ENCODE measurements around the gene MCTP1. TPM values are rescaled to one million over a fixed set of nuclear protein-coding genes. Genes with fewer than 3 reads are reported as not detected.

Gene MCTP1
- total and polyA plus RNA-seq, 2 of the 13 experiments (the other 11 are each of a cell fraction or from before 2014, with no cell fraction given), result 0.15 to 0.48 TPM

DNA sequence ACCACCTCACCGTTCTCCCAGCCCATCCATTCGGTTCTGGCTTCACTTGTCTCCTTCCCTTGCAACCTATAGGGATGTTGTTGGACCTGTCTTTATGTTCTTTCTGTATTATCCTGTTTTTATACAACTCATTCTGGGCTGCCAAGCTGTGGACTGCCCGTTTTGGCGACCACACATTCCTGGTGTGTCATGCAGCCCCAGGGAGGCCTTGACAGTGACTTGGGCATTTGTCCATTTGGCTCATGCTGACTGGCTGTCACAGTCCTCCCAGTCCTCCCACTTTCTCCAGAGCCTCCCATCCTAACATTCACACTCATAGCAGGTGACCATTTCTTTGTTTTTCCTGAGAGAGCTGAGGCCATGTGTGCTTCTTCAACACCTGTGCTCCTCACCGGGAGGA, 530.1 kb downstream of the MCTP1 start:
- no peaks in the 10 kb centered on the region for H3K9me3 ChIP-seq (ENCODE audit: low read length)
- in situ Hi-C loops (cut with HindIII; ENCODE audit: extremely low pct_ligation_motif_present, low pct_unique_long_range_greater_than_20kb) (no loop called here), intact Hi-C loops (cut with micrococcal nuclease; ENCODE audit: unreplicated experiment) (no loop called here)
- no peak overlapping the region for H3K4me3 ChIP-seq (replicated peaks in 1 of 3; ENCODE audit: insufficient read depth in 1 of 3, low read depth in 2 of 3, low read length in 3 of 3)
- no peaks in the 10 kb centered on the region for H3K36me3 ChIP-seq (replicated peaks in 1 of 2; ENCODE audit: control insufficient read depth in 1 of 2, insufficient read depth in 2 of 2, low read length in 2 of 2)
- no peak for ATAC-seq
- no peaks in the 10 kb centered on the region for H3K79me2 ChIP-seq (ENCODE audit: insufficient read depth, low read length)
- no peak overlapping the region for H3K9ac ChIP-seq (ENCODE audit: insufficient read depth, low read depth, low read length)
- no peak overlapping the region for H2AFZ ChIP-seq (ENCODE audit: low read length)
- H3K4me1 ChIP-seq (ENCODE audit: insufficient read depth, low read length), result no peaks in the 10 kb centered on the region
- FAIRE-seq, result no peak
- H3K27me3 ChIP-seq (ENCODE audit: control insufficient read depth in 1 of 2, insufficient read depth in 2 of 2, low read length in 2 of 2), result no peaks in the 10 kb centered on the region
- DNase-seq (ENCODE audit: low spot score), result no peak
- H4K20me1 ChIP-seq (ENCODE audit: insufficient read depth, low read length), result no peaks in the 10 kb centered on the region
- H3K27ac ChIP-seq (ENCODE audit: extremely low read length, insufficient read depth, low read length), result no peak overlapping the region
- 17% methylated on average over 5 of the region's 5 CpGs for WGBS (ENCODE audit: low lambda C conversion rate)
- BruUV-seq (replicated peaks), result no TSS peak
- ChIA-PET CTCF (ENCODE audit: low intra/inter-chr PET ratio, low total read pairs) (no interaction called here), POLR2A (no interaction called here)
- H3K4me2 ChIP-seq (ENCODE audit: low read depth, low read length), result no peak overlapping the region
- TF ChIP-seq, protein P1, sequence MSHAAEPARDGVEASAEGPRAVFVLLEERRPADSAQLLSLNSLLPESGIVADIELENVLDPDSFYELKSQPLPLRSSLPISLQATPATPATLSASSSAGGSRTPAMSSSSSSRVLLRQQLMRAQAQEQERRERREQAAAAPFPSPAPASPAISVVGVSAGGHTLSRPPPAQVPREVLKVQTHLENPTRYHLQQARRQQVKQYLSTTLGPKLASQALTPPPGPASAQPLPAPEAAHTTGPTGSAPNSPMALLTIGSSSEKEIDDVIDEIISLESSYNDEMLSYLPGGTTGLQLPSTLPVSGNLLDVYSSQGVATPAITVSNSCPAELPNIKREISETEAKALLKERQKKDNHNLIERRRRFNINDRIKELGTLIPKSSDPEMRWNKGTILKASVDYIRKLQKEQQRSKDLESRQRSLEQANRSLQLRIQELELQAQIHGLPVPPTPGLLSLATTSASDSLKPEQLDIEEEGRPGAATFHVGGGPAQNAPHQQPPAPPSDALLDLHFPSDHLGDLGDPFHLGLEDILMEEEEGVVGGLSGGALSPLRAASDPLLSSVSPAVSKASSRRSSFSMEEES (CRISPR knock-in tag; IDR thresholded peaks at IDR 0.05), result no peak
- TF ChIP-seq KDM3A (CRISPR knock-in tag; IDR thresholded peaks at IDR 0.05; ENCODE audit: low read depth) (no peak), PCBP1 (IDR thresholded peaks at IDR 0.05; ENCODE audit: borderline replicate concordance, low read depth, low read length) (no peak), TEAD3 (CRISPR knock-in tag; optimal IDR thresholded peaks at IDR 0.05; ENCODE audit: borderline replicate concordance) (no peak), ZNF101 (CRISPR knock-in tag; IDR thresholded peaks at IDR 0.05; ENCODE audit: borderline replicate concordance, low read depth) (no peak), ONECUT2 (CRISPR knock-in tag; IDR thresholded peaks at IDR 0.05) (no peak), SAP130 (CRISPR knock-in tag; IDR thresholded peaks at IDR 0.05; ENCODE audit: low read depth) (no peak), ZNF331 (CRISPR knock-in tag; IDR thresholded peaks at IDR 0.05) (no peak), AGO2 (optimal IDR thresholded peaks at IDR 0.05; ENCODE audit: low read depth, low read length) (no peak), ZFAT (CRISPR knock-in tag; conservative IDR thresholded peaks at IDR 0.05) (no peak)
- TF ChIP-seq, protein P2, sequence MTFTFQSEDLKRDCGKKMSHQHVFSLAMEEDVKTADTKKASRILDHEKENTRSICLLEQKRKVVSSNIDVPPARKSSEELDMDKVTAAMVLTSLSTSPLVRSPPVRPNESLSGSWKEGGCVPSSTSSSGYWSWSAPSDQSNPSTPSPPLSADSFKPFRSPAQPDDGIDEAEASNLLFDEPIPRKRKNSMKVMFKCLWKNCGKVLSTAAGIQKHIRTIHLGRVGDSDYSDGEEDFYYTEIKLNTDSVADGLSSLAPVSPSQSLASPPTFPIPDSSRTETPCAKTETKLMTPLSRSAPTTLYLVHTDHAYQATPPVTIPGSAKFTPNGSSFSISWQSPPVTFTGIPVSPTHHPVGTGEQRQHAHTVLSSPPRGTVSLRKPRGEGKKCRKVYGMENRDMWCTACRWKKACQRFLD (CRISPR knock-in tag; IDR thresholded peaks at IDR 0.05; ENCODE audit: borderline replicate concordance), result no peak
- TF ChIP-seq, protein P3, sequence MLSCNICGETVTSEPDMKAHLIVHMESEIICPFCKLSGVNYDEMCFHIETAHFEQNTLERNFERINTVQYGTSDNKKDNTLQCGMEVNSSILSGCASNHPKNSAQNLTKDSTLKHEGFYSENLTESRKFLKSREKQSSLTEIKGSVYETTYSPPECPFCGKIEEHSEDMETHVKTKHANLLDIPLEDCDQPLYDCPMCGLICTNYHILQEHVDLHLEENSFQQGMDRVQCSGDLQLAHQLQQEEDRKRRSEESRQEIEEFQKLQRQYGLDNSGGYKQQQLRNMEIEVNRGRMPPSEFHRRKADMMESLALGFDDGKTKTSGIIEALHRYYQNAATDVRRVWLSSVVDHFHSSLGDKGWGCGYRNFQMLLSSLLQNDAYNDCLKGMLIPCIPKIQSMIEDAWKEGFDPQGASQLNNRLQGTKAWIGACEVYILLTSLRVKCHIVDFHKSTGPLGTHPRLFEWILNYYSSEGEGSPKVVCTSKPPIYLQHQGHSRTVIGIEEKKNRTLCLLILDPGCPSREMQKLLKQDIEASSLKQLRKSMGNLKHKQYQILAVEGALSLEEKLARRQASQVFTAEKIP (CRISPR knock-in tag; IDR thresholded peaks at IDR 0.05; ENCODE audit: borderline replicate concordance), result no peak
- TF ChIP-seq, protein P4, sequence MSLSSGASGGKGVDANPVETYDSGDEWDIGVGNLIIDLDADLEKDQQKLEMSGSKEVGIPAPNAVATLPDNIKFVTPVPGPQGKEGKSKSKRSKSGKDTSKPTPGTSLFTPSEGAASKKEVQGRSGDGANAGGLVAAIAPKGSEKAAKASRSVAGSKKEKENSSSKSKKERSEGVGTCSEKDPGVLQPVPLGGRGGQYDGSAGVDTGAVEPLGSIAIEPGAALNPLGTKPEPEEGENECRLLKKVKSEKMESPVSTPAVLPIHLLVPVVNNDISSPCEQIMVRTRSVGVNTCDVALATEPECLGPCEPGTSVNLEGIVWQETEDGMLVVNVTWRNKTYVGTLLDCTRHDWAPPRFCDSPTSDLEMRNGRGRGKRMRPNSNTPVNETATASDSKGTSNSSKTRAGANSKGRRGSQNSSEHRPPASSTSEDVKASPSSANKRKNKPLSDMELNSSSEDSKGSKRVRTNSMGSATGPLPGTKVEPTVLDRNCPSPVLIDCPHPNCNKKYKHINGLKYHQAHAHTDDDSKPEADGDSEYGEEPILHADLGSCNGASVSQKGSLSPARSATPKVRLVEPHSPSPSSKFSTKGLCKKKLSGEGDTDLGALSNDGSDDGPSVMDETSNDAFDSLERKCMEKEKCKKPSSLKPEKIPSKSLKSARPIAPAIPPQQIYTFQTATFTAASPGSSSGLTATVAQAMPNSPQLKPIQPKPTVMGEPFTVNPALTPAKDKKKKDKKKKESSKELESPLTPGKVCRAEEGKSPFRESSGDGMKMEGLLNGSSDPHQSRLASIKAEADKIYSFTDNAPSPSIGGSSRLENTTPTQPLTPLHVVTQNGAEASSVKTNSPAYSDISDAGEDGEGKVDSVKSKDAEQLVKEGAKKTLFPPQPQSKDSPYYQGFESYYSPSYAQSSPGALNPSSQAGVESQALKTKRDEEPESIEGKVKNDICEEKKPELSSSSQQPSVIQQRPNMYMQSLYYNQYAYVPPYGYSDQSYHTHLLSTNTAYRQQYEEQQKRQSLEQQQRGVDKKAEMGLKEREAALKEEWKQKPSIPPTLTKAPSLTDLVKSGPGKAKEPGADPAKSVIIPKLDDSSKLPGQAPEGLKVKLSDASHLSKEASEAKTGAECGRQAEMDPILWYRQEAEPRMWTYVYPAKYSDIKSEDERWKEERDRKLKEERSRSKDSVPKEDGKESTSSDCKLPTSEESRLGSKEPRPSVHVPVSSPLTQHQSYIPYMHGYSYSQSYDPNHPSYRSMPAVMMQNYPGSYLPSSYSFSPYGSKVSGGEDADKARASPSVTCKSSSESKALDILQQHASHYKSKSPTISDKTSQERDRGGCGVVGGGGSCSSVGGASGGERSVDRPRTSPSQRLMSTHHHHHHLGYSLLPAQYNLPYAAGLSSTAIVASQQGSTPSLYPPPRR (CRISPR knock-in tag; IDR thresholded peaks at IDR 0.05; ENCODE audit: borderline replicate concordance), result no peak
- TF ChIP-seq, protein P5, sequence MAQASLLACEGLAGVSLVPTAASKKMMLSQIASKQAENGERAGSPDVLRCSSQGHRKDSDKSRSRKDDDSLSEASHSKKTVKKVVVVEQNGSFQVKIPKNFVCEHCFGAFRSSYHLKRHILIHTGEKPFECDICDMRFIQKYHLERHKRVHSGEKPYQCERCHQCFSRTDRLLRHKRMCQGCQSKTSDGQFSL (CRISPR knock-in tag; IDR thresholded peaks at IDR 0.05), result no peak
- TF ChIP-seq, protein P6, sequence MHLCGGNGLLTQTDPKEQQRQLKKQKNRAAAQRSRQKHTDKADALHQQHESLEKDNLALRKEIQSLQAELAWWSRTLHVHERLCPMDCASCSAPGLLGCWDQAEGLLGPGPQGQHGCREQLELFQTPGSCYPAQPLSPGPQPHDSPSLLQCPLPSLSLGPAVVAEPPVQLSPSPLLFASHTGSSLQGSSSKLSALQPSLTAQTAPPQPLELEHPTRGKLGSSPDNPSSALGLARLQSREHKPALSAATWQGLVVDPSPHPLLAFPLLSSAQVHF (CRISPR knock-in tag; IDR thresholded peaks at IDR 0.05), result no peak
